Left ventricle myocardium inferior (tissue), 1 donor: ENCODE data around the gene CDC14B. TPM values are rescaled to one million over a fixed set of nuclear protein-coding genes. Genes with fewer than 3 reads are reported as not detected.
"Not testable (repeated sequence)": the region's sequence is repeated elsewhere in the genome, so short reads cannot be mapped to it uniquely, and the experiment has no call there.

Experiments used
- DNase-seq: peaks from one replicate; pipeline ENCODE4 v3.0.0-alpha.2; 2020
- H3K27ac ChIP-seq: fragments of 200-600 bp; replicated peaks from 2 replicates; pipeline ENCODE4 v1.8.0; 2021
- H3K27me3 ChIP-seq: fragments of 200-600 bp; 2 replicates; pipeline ENCODE4 v1.8.0; 2021; ENCODE audit warnings: low read depth
- H3K36me3 ChIP-seq: fragments of 200-600 bp; 2 replicates; pipeline ENCODE4 v1.8.0; 2021
- H3K4me1 ChIP-seq: fragments of 200-600 bp; 2 replicates; pipeline ENCODE4 v1.8.0; 2021
- H3K4me3 ChIP-seq: fragments of 200-600 bp; 2 replicates; pipeline ENCODE4 v1.8.0; 2021; ENCODE audit warnings: mild to moderate bottlenecking, moderate library complexity
- H3K9me3 ChIP-seq: fragments of 200-600 bp; replicated peaks from 2 replicates; pipeline ENCODE4 v1.8.0; 2021
- CTCF ChIP-seq: fragments of 200-600 bp; IDR thresholded peaks from 2 replicates; pipeline ENCODE4 v1.8.0; 2021; ENCODE audit warnings: antibody characterized with exemption, mild to moderate bottlenecking, borderline replicate concordance
- intact Hi-C: fragments of 100-400 bp; cut with micrococcal nuclease; formaldehyde crosslinking; loops from one replicate; pipeline ENCODE4 v1.11.0; 2022
- long read RNA-seq: library from polyadenylated mRNA; unstranded; transcript quantifications from one replicate; pipeline ENCODE4 v2.0.0, GENCODE V29; 2021
- total RNA-seq: library from RNA; stranded (reverse); fragmentation: NEBNext Ultra II Directional; extraction: Animal tissue kit (Norgen Biotek cat#: 25700); gene quantifications from one replicate; pipeline ENCODE4 v1.2.1, GENCODE V29; 2021
- donor health status: DM: no; HTN: yes; CAD: no; lungs with severe emphysema.

CDC14B gene
- 26.4 TPM for total RNA-seq
- long read RNA-seq, full-length matches to known transcripts, result 21 of 32 reads
- long read RNA-seq, partial matches to known transcripts, result 3 of 32 reads
- long read RNA-seq, other reads (novel, unspliced or antisense), result 8 of 32 reads

GRCh38 chr9:96619491-96620180 lies at the start of gene CDC14B:
CDC14B (minus strand) TSS chr9:96619843; CDS start chr9:96619378, 465 bp downstream.
- intact Hi-C loops, result no loop called here

GRCh38 chr9:96668868-96669534 lies 49.4 kb upstream of the CDC14B start:
- Histone ChIP-seq H3K36me3 (no peaks in the 10 kb centered on the region), H3K4me1 (no peaks in the 10 kb centered on the region), H3K27me3 (no peaks in the 10 kb centered on the region), H3K27ac (no peak overlapping the region), H3K9me3 (no peaks in the 10 kb centered on the region), H3K4me3 (no peak overlapping the region)
- DNase-seq, result no peak
- intact Hi-C loops, result loop anchor here (10.0 kb wide), 1 partner anchor 344 kb away; no protein-coding TSS in a partner anchor
- no peak for TF ChIP-seq CTCF

More at GRCh38 chr9:96619491-96620180, at the start of gene CDC14B:
- H3K27me3 ChIP-seq, result peaks cover 14% of the 10 kb centered on the region
- peaks cover 23% of the 10 kb centered on the region for H3K4me1 ChIP-seq
- H3K9me3 ChIP-seq, result no peaks in the 10 kb centered on the region
- peak; percentile 90 for DNase-seq
- H3K4me3 ChIP-seq, result peak within 1 kb of the TSS; percentile 87
- H3K36me3 ChIP-seq, result no peaks in the 10 kb centered on the region
- no peak for TF ChIP-seq CTCF
- peak within 1 kb of the TSS; percentile 93 for H3K27ac ChIP-seq

GRCh38 chr9:96667363-96667728 lies 47.7 kb upstream of the CDC14B start:
- Histone ChIP-seq H3K27me3 (no peaks in the 10 kb centered on the region), H3K4me3 (no peak overlapping the region), H3K36me3 (no peaks in the 10 kb centered on the region), H3K4me1 (no peaks in the 10 kb centered on the region), H3K27ac (no peak overlapping the region), H3K9me3 (no peaks in the 10 kb centered on the region)
- intact Hi-C loops, result loop anchor here (10.0 kb wide), 1 partner anchor 343 kb away; no protein-coding TSS in a partner anchor
- no peak for DNase-seq
- TF ChIP-seq CTCF, result no peak

GRCh38 chr9:96666653-96667362 lies 47.2 kb upstream of the CDC14B start:
- DNase-seq, H3K27ac ChIP-seq, H3K36me3 ChIP-seq, H3K4me3 ChIP-seq, H3K27me3 ChIP-seq, H3K9me3 ChIP-seq, H3K4me1 ChIP-seq: not testable (repeated sequence)
- intact Hi-C loops, result loop anchor here (10.0 kb wide), 1 partner anchor 342 kb away; no protein-coding TSS in a partner anchor
- TF ChIP-seq CTCF, result peak; percentile 82

- Histone ChIP-seq H3K4me3 (no peak overlapping the region), H3K27me3 (no peaks in the 10 kb centered on the region), H3K4me1 (no peaks in the 10 kb centered on the region), H3K36me3 (no peaks in the 10 kb centered on the region), H3K27ac (no peak overlapping the region), H3K9me3 (no peaks in the 10 kb centered on the region)
- no peak for DNase-seq
- TF ChIP-seq CTCF, result no peak
- intact Hi-C loops, result loop anchor here (10.0 kb wide), 1 partner anchor 341 kb away; no protein-coding TSS in a partner anchor
Observed at GRCh38 chr9:96665789-96666188, 46.1 kb upstream of the CDC14B start.
